Natural killer cell (primary cell): ENCODE measurements around the gene PKM. TPM values are rescaled to one million over a fixed set of nuclear protein-coding genes. Genes with fewer than 3 reads are reported as not detected.

Experiments
- ATAC-seq, 3 donors: fragments of 150-1000 bp in 2 of 3; fragments of 200-7000 bp in 1 of 3; cut with Tn5 transposase; 1 replicate in 1 of 3; 2 replicates in 2 of 3; pipeline ENCODE4 v1.10.0; 2021; ENCODE audit warnings: mild to moderate bottlenecking in 2 of 3, moderate library complexity in 2 of 3
- DNase-seq, 2 donors: peaks; one replicate each; pipeline versions ENCODE4 v3.0.0 to v3.0.0-alpha.2; 2013 to 2021; ENCODE audit warnings: mixed read lengths in 1 of 2
- H3K27ac ChIP-seq: one replicate; pipeline ENCODE4 v1.5.1; 2013; ENCODE audit warnings: mild to moderate bottlenecking, low read length
- H3K27me3 ChIP-seq: one replicate; pipeline ENCODE4 v1.6.1; 2013; ENCODE audit warnings: low read length; ENCODE audit not compliant: control insufficient read depth, insufficient read depth
- H3K36me3 ChIP-seq: one replicate; pipeline ENCODE4 v1.6.1; 2013; ENCODE audit warnings: low read length; ENCODE audit not compliant: control insufficient read depth, insufficient read depth
- H3K4me1 ChIP-seq: one replicate; pipeline ENCODE4 v1.6.1; 2013; ENCODE audit warnings: low read length; ENCODE audit not compliant: control insufficient read depth, insufficient read depth
- H3K4me3 ChIP-seq: one replicate; pipeline ENCODE4 v1.5.1; 2013; ENCODE audit warnings: low read length
- H3K9me3 ChIP-seq: one replicate; pipeline ENCODE4 v1.6.1; 2013; ENCODE audit warnings: low read length; ENCODE audit not compliant: control insufficient read depth, insufficient read depth
- H3K27ac Mint-ChIP-seq, 2 donors: one replicate each; pipeline ENCODE4 v1.8.0; 2022; ENCODE audit warnings: mild to moderate bottlenecking in 2 of 2, mixed read lengths in 2 of 2, moderate library complexity in 1 of 2
- H3K27me3 Mint-ChIP-seq, 2 donors: one replicate each; pipeline ENCODE4 v1.8.0; 2022; ENCODE audit warnings: low read depth in 2 of 2, mixed read lengths in 2 of 2
- H3K36me3 Mint-ChIP-seq: one replicate; pipeline ENCODE4 v1.8.0; 2022; ENCODE audit warnings: mixed read lengths
- H3K4me1 Mint-ChIP-seq, 2 donors: one replicate each; pipeline ENCODE4 v1.8.0; 2022; ENCODE audit warnings: mixed read lengths in 2 of 2
- H3K4me3 Mint-ChIP-seq: one replicate; pipeline ENCODE4 v1.8.0; 2022; ENCODE audit warnings: mild to moderate bottlenecking, moderate library complexity, mixed read lengths
- H3K9me3 Mint-ChIP-seq, 2 donors: one replicate each; pipeline ENCODE4 v1.8.0; 2022; ENCODE audit warnings: mixed read lengths in 2 of 2
- CTCF ChIP-seq: fragments of 200-600 bp; IDR thresholded peaks from one replicate; pipeline ENCODE4 v1.8.0; 2022; ENCODE audit warnings: antibody characterized with exemption
- WGBS: methylation state at CpG from one replicate; pipeline ENCODE4 v1.1.7; 2013; ENCODE audit warnings: missing lambda C conversion rate; ENCODE audit not compliant: insufficient coverage; 5-methylcytosine and 5-hydroxymethylcytosine counted together
- intact Hi-C: fragments of 100-400 bp; cut with micrococcal nuclease; formaldehyde crosslinking; loops from one replicate; pipeline ENCODE4 v1.14.2; 2022
- total RNA-seq, 4 donors: library from RNA; stranded (reverse); fragments of 120-200 nt in 1 of 4; gene quantifications; one replicate each; pipeline versions ENCODE4 v1.2.3 to v1.2.4, GENCODE V29; 2013 to 2022

The PKM gene
- total RNA-seq, 3 donors from 2014 or later (not counting 1 experiment from before 2014, with no cell fraction given) = 121 to 180 (median 155) TPM

DNA sequence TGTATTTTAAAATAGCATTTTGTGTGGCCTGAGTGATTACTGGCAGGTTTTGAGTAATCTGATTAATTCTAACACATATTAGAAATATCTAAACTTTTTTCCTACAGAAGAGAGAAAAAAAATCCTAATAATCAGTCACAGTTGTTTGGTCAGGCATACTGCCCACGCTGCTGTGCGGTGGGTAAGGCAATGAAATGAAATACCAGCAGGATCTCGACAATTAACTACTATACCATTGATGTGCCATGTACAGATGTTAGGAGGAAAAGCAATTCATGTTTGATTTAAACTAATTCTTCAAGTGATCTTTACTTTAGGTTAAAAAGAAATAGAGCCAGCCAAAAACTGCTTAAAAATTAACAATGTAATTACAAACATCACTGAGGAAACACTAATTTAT lies 38.6 kb downstream of the PKM start:
- no peaks in the 10 kb centered on the region for H3K9me3 ChIP-seq
- intact Hi-C loops = loop anchor here (10.0 kb wide), 1 partner anchor 482 kb away; no protein-coding TSS in a partner anchor

GRCh38 chr15:72189250-72189902 lies 41.6 kb downstream of the PKM start:
- Histone ChIP-seq H3K4me1 (no peaks in the 10 kb centered on the region), H3K36me3 (no peaks in the 10 kb centered on the region), H3K9me3 (no peaks in the 10 kb centered on the region), H3K4me3 (no peak overlapping the region), H3K27me3 (peaks cover 9% of the 10 kb centered on the region), H3K27ac (no peak overlapping the region)
- Mint-ChIP-seq H3K36me3 (no peaks in the 10 kb centered on the region), H3K27ac (no peak overlapping the region), H3K4me3 (no peak overlapping the region), H3K9me3 (no peaks in the 10 kb centered on the region), H3K4me1 (no peaks in the 10 kb centered on the region), H3K27me3 (peaks cover 22 to 27% of the 10 kb centered on the region in 2 donors)
- ATAC-seq = no peak
- no peak for TF ChIP-seq CTCF
- intact Hi-C loops = no loop called here
- 95% methylated on average over 2 of the region's 2 CpGs for WGBS
- DNase-seq = no peak

More for the DNA sequence above, 38.6 kb downstream of the PKM start:
- Mint-ChIP-seq H3K4me3 (no peak overlapping the region), H3K27ac (no peak overlapping the region), H3K9me3 (no peaks in the 10 kb centered on the region), H3K36me3 (no peaks in the 10 kb centered on the region), H3K4me1 (no peaks in the 10 kb centered on the region), H3K27me3 (peaks cover 24 to 26% of the 10 kb centered on the region in 2 donors)
- TF ChIP-seq CTCF = no peak
- Histone ChIP-seq H3K36me3 (no peaks in the 10 kb centered on the region), H3K27ac (no peak overlapping the region), H3K4me1 (peaks cover 6% of the 10 kb centered on the region), H3K27me3 (peaks cover 2% of the 10 kb centered on the region), H3K4me3 (no peak overlapping the region)
- ATAC-seq = no peak
- DNase-seq = no peak
- WGBS = 94% methylated on average over 3 of the region's 3 CpGs

DNA sequence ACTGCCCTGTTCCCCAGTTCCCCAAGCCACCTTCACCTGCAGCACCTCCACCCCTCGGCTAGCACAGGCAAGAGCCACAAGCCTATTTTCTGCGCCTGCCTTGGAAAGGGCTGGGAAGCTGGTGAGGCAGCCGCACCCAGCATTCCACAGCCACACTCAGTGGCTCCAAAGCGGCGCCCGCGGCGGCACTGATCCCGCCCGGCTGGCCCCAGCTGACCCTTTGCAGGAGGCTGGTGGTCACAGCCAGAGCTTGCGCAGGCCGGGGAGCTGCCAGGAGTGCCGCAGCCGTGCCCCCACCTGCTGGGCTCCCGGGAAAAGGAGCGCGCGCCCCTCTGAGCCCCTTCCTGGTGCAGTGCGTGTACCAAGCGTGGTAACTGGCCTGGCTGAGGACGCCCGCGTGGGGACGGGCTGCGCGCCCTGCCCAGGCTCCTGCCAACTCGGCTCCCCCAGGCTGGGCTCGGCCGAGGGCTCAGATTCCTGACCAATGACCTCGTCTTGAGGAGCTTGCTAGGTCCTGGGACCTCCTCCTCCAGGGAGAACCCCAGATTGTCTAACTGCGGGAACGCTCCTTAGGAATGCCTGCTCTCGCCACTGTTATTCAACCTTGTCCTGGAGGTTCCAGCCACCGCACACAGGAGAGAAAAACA lies 46.7 kb downstream of the PKM start:
- Mint-ChIP-seq H3K9me3 (no peaks in the 10 kb centered on the region), H3K4me1 (no peaks in the 10 kb centered on the region), H3K36me3 (no peaks in the 10 kb centered on the region), H3K27me3 (peaks cover 27 to 31% of the 10 kb centered on the region in 2 donors), H3K4me3 (no peak overlapping the region), H3K27ac (no peak overlapping the region)
- H3K27ac ChIP-seq = no peak overlapping the region
- peaks cover 9% of the 10 kb centered on the region for H3K27me3 ChIP-seq
- no peak for ATAC-seq
- intact Hi-C loops = no loop called here
- TF ChIP-seq CTCF = no peak
- 12% methylated on average over 34 of the region's 34 CpGs for WGBS
- no peak overlapping the region for H3K4me3 ChIP-seq
- H3K4me1 ChIP-seq = no peaks in the 10 kb centered on the region
- no peaks in the 10 kb centered on the region for H3K9me3 ChIP-seq
- no peaks in the 10 kb centered on the region for H3K36me3 ChIP-seq
- DNase-seq = no peak
